ENCODE results near the gene SNX33. TPM values are rescaled to one million over a fixed set of nuclear protein-coding genes. Genes with fewer than 3 reads are reported as not detected.
"Not testable (repeated sequence)": the region's sequence is repeated elsewhere in the genome, so short reads cannot be mapped to it uniquely, and the experiment has no call there.

Gene SNX33
- total and polyA plus RNA-seq, 2 experiments from 2014 or later, result 6.2 to 21.2 TPM

DNA sequence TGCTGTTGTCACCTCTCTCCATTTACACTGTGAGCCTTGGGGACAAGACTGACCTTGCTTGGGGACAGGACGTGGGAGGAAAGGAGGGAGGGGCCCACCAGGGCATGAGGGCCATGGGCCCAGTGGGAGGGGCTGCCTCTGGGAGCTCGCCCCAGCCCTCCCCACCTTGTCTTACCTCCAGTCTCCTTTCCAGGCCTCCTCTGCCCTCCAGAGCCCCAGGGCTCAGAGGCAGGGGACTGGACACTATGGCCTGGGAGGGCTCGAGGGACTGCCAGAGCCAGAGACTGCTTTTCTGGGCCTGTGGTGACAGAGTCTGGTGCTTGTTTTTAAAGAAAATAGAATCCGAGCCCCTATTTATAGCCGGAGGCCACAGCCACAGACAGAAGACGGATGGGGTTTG lies 54.7 kb downstream of the SNX33 start:
- H3K36me3 ChIP-seq (ENCODE audit: insufficient read depth), result no peaks in the 10 kb centered on the region
- H3K4me1 ChIP-seq (ENCODE audit: insufficient read depth), result no peaks in the 10 kb centered on the region
- ATAC-seq (no peak), DNase-seq (ENCODE audit: low spot score) (no peak)
- TF ChIP-seq POLR2AphosphoS5 (IDR thresholded peaks at IDR 0.05; ENCODE audit: low read depth) (no peak), NANOG (IDR thresholded peaks at IDR 0.05; ENCODE audit: borderline replicate concordance) (no peak), CREB1 (CRISPR knock-in tag; IDR thresholded peaks at IDR 0.05; ENCODE audit: low read depth) (no peak), ZNF114 (CRISPR knock-in tag; IDR thresholded peaks at IDR 0.05) (no peak), JUNB (IDR thresholded peaks at IDR 0.05; ENCODE audit: unreplicated experiment) (no peak), ETS1 (IDR thresholded peaks at IDR 0.05) (no peak), EZH2 (IDR thresholded peaks at IDR 0.05; ENCODE audit: low read depth, unreplicated experiment) (no peak), ZNF331 (CRISPR knock-in tag; IDR thresholded peaks at IDR 0.05; ENCODE audit: low read depth) (no peak), ZNF462 (CRISPR knock-in tag; IDR thresholded peaks at IDR 0.05) (no peak), EZH2phosphoT487 (IDR thresholded peaks at IDR 0.05; ENCODE audit: unreplicated experiment) (no peak), STAT1 (IDR thresholded peaks at IDR 0.05; ENCODE audit: unreplicated experiment) (no peak)
- TF ChIP-seq, protein P1, sequence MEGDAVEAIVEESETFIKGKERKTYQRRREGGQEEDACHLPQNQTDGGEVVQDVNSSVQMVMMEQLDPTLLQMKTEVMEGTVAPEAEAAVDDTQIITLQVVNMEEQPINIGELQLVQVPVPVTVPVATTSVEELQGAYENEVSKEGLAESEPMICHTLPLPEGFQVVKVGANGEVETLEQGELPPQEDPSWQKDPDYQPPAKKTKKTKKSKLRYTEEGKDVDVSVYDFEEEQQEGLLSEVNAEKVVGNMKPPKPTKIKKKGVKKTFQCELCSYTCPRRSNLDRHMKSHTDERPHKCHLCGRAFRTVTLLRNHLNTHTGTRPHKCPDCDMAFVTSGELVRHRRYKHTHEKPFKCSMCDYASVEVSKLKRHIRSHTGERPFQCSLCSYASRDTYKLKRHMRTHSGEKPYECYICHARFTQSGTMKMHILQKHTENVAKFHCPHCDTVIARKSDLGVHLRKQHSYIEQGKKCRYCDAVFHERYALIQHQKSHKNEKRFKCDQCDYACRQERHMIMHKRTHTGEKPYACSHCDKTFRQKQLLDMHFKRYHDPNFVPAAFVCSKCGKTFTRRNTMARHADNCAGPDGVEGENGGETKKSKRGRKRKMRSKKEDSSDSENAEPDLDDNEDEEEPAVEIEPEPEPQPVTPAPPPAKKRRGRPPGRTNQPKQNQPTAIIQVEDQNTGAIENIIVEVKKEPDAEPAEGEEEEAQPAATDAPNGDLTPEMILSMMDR (conservative IDR thresholded peaks at IDR 0.05; ENCODE audit: low read depth in 2 of 2), result no peak
- Mint-ChIP-seq H3K4me1 (peaks cover 19% of the 10 kb centered on the region), H3K27me3 (ENCODE audit: insufficient read depth, low read depth, poor library complexity) (peaks cover 17% of the 10 kb centered on the region), H3K9me3 (no peaks in the 10 kb centered on the region), H3K27ac (no peak overlapping the region), H3K4me3 (no peak overlapping the region), H3K36me3 (ENCODE audit: low read depth) (no peaks in the 10 kb centered on the region)
- no peaks in the 10 kb centered on the region for H3K27me3 ChIP-seq (ENCODE audit: insufficient read depth)
- no peaks in the 10 kb centered on the region for H3K79me2 ChIP-seq (replicated peaks; ENCODE audit: insufficient read depth)
- no peak overlapping the region for H3K4me3 ChIP-seq
- H3K27ac ChIP-seq (ENCODE audit: low read depth), result no peak overlapping the region
- no peaks in the 10 kb centered on the region for H4K20me1 ChIP-seq (replicated peaks; ENCODE audit: insufficient read depth)
- H3K9me2 ChIP-seq (ENCODE audit: insufficient read depth), result no peaks in the 10 kb centered on the region
- no peak overlapping the region for H2AFZ ChIP-seq
- H3K4me2 ChIP-seq, result no peak overlapping the region
- 0 out of 2 replicates have a peak, but pooled peaks cover 3% of the 10 kb centered on the region for H3F3A ChIP-seq (replicated peaks; ENCODE audit: low read depth)

DNA sequence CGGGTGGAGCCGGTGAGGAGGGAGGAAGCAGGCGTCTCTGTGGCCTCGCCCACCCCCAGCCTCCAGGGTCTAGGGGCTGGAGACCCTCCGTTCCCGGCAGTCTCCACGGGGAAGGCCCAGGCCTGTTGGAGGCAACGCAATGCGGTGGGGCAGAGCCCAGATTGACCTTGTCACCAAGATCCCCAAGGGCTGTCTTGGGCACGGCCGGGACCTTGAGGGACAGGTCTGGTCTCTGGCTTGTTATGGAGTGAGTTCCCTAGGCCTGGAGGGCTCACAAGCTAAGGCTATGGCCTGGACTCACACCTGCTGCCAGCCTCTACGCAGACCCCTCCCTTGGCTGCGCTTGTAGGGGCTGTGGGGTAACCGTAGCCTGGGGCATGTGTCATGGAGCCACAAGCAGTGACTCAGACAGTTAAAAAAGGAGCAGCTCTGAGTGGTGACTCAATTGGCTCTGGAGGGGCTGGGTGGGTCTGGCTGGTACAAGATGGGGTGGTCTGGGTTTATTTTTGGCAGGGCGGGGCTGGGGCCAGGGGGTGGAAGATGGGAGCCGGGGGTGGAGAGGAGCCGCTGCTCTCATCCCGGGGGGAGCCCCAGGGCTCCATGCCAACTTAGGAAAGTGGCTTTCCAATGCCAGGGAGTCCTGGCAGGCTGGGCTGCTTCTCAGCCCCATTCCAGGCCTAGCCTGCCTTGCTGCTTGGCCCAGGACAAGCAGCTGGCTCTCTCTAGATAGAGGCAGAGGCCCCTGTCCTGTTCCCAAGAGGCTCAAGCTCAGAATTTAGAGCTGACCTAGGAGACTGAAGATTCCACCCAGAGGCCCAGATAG lies 55.9 kb downstream of the SNX33 start:
- H3K27me3 ChIP-seq (ENCODE audit: insufficient read depth); H3K4me2 ChIP-seq; H3F3A ChIP-seq (replicated peaks; ENCODE audit: low read depth); ATAC-seq; H3K4me1 ChIP-seq (ENCODE audit: insufficient read depth); H2AFZ ChIP-seq; H3K79me2 ChIP-seq (replicated peaks; ENCODE audit: insufficient read depth); H3K36me3 ChIP-seq (ENCODE audit: insufficient read depth); DNase-seq (ENCODE audit: low spot score); H4K20me1 ChIP-seq (replicated peaks; ENCODE audit: insufficient read depth); H3K9me2 ChIP-seq (ENCODE audit: insufficient read depth); H3K27ac ChIP-seq (ENCODE audit: low read depth); H3K9me3 Mint-ChIP-seq; H3K27ac Mint-ChIP-seq; H3K36me3 Mint-ChIP-seq (ENCODE audit: low read depth); H3K4me3 ChIP-seq; H3K4me3 Mint-ChIP-seq: not testable (repeated sequence)
- Mint-ChIP-seq H3K27me3 (ENCODE audit: insufficient read depth, low read depth, poor library complexity) (peaks cover 12% of the 10 kb centered on the region), H3K4me1 (peaks cover 18% of the 10 kb centered on the region)
